Measurements from ENCODE around the gene PSMG4. TPM values are rescaled to one million over a fixed set of nuclear protein-coding genes. Genes with fewer than 3 reads are reported as not detected.

Gene PSMG4
- total RNA-seq, 1 experiment from 2014 or later, result 51.9 TPM

- Histone ChIP-seq H4K20me1 (ENCODE audit: low read length) (no peaks in the 10 kb centered on the region), H3K4me1 (ENCODE audit: insufficient read depth, low read length) (peaks cover 9% of the 10 kb centered on the region; the same call in 1 of the 2 replicates), H3K27ac (ENCODE audit: low read length) (no peak overlapping the region), H2AFZ (ENCODE audit: low read length) (no peak overlapping the region), H3K4me2 (ENCODE audit: low read length) (no peak overlapping the region), H3K79me2 (ENCODE audit: low read length) (no peaks in the 10 kb centered on the region), H3K9ac (ENCODE audit: low read length) (no peak overlapping the region), H3K4me3 (ENCODE audit: low read length) (no peak overlapping the region), H3F3A (ENCODE audit: low read length, unreplicated experiment) (no peaks in the 10 kb centered on the region), H3K9me3 (ENCODE audit: low read length) (no peaks in the 10 kb centered on the region), H3K27me3 (ENCODE audit: low read length) (no peaks in the 10 kb centered on the region), H3K36me3 (ENCODE audit: low read depth, low read length) (no peaks in the 10 kb centered on the region), H3K9me2 (replicated peaks; ENCODE audit: low read length) (no peaks in the 10 kb centered on the region)
- TF ChIP-seq EZH2 (IDR thresholded peaks at IDR 0.05; ENCODE audit: low read length, unreplicated experiment) (no peak), EZH2phosphoT487 (IDR thresholded peaks at IDR 0.05; ENCODE audit: borderline replicate concordance, low read length) (no peak)
- TF ChIP-seq, protein P1, sequence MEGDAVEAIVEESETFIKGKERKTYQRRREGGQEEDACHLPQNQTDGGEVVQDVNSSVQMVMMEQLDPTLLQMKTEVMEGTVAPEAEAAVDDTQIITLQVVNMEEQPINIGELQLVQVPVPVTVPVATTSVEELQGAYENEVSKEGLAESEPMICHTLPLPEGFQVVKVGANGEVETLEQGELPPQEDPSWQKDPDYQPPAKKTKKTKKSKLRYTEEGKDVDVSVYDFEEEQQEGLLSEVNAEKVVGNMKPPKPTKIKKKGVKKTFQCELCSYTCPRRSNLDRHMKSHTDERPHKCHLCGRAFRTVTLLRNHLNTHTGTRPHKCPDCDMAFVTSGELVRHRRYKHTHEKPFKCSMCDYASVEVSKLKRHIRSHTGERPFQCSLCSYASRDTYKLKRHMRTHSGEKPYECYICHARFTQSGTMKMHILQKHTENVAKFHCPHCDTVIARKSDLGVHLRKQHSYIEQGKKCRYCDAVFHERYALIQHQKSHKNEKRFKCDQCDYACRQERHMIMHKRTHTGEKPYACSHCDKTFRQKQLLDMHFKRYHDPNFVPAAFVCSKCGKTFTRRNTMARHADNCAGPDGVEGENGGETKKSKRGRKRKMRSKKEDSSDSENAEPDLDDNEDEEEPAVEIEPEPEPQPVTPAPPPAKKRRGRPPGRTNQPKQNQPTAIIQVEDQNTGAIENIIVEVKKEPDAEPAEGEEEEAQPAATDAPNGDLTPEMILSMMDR (conservative IDR thresholded peaks at IDR 0.05; ENCODE audit: low read depth, low read length), result no peak
- ATAC-seq (no peak), DNase-seq (no peak)
- CTCF ChIA-PET, result no interaction called here
- intact Hi-C loops (cut with micrococcal nuclease), result no loop called here
- no TSS peak for BruUV-seq (replicated peaks)
- POLR2A ChIA-PET (ENCODE audit: unreplicated experiment), result no interaction called here
Observed at GRCh38 chr6:3307436-3307835, 48.7 kb downstream of the PSMG4 start.

- Histone ChIP-seq H3K4me1 (ENCODE audit: insufficient read depth, low read length) (peaks cover 9% of the 10 kb centered on the region; the same call in 1 of the 2 replicates), H3K27ac (ENCODE audit: low read length) (no peak overlapping the region), H2AFZ (ENCODE audit: low read length) (no peak overlapping the region), H3K27me3 (ENCODE audit: low read length) (no peaks in the 10 kb centered on the region), H3K9ac (ENCODE audit: low read length) (no peak overlapping the region), H3K79me2 (ENCODE audit: low read length) (no peaks in the 10 kb centered on the region), H3K9me2 (replicated peaks; ENCODE audit: low read length) (no peaks in the 10 kb centered on the region), H3K4me2 (ENCODE audit: low read length) (no peak overlapping the region), H3K4me3 (ENCODE audit: low read length) (no peak overlapping the region), H3K9me3 (ENCODE audit: low read length) (no peaks in the 10 kb centered on the region), H3F3A (ENCODE audit: low read length, unreplicated experiment) (no peaks in the 10 kb centered on the region), H3K36me3 (ENCODE audit: low read depth, low read length) (no peaks in the 10 kb centered on the region), H4K20me1 (ENCODE audit: low read length) (no peaks in the 10 kb centered on the region)
- intact Hi-C loops (cut with micrococcal nuclease), result no loop called here
- BruUV-seq (replicated peaks), result no TSS peak
- POLR2A ChIA-PET (ENCODE audit: unreplicated experiment), result no interaction called here
- DNase-seq, result no peak
- CTCF ChIA-PET, result no interaction called here
- no peak for ATAC-seq
- TF ChIP-seq EZH2 (IDR thresholded peaks at IDR 0.05; ENCODE audit: low read length, unreplicated experiment) (no peak), EZH2phosphoT487 (IDR thresholded peaks at IDR 0.05; ENCODE audit: borderline replicate concordance, low read length) (no peak)
- TF ChIP-seq, protein P1 (conservative IDR thresholded peaks at IDR 0.05; ENCODE audit: low read depth, low read length), result no peak
Observed at GRCh38 chr6:3308106-3308505, 49.4 kb downstream of the PSMG4 start.

- no peak for DNase-seq
- H3K4me1 ChIP-seq (ENCODE audit: insufficient read depth, low read length), result peaks cover 9% of the 10 kb centered on the region; the same call in 1 of the 2 replicates
- H2AFZ ChIP-seq (ENCODE audit: low read length), result no peak overlapping the region
- H3K4me2 ChIP-seq (ENCODE audit: low read length), result no peak overlapping the region
- intact Hi-C loops (cut with micrococcal nuclease), result no loop called here
- TF ChIP-seq, protein P1 (conservative IDR thresholded peaks at IDR 0.05; ENCODE audit: low read depth, low read length), result no peak
- no peak for TF ChIP-seq EZH2 (IDR thresholded peaks at IDR 0.05; ENCODE audit: low read length, unreplicated experiment)
- H3K9ac ChIP-seq (ENCODE audit: low read length), result no peak overlapping the region
- BruUV-seq (replicated peaks), result no TSS peak
- H3K9me2 ChIP-seq (replicated peaks; ENCODE audit: low read length), result no peaks in the 10 kb centered on the region
- ChIA-PET CTCF (no interaction called here), POLR2A (ENCODE audit: unreplicated experiment) (no interaction called here)
- no peak overlapping the region for H3K4me3 ChIP-seq (ENCODE audit: low read length)
- ATAC-seq, result no peak
- H3K9me3 ChIP-seq (ENCODE audit: low read length), result no peaks in the 10 kb centered on the region
- no peaks in the 10 kb centered on the region for H3F3A ChIP-seq (ENCODE audit: low read length, unreplicated experiment)
- no peaks in the 10 kb centered on the region for H3K27me3 ChIP-seq (ENCODE audit: low read length)
- H3K79me2 ChIP-seq (ENCODE audit: low read length), result no peaks in the 10 kb centered on the region
- H3K36me3 ChIP-seq (ENCODE audit: low read depth, low read length), result no peaks in the 10 kb centered on the region
- H4K20me1 ChIP-seq (ENCODE audit: low read length), result no peaks in the 10 kb centered on the region
- H3K27ac ChIP-seq (ENCODE audit: low read length), result no peak overlapping the region
Observed at GRCh38 chr6:3309391-3310050, 50.8 kb downstream of the PSMG4 start.
